Heart left ventricle (tissue), 16 donors: Measurements from ENCODE around the gene GNGT1. TPM values are rescaled to one million over a fixed set of nuclear protein-coding genes. Genes with fewer than 3 reads are reported as not detected.

Experiments used
- ATAC-seq, 4 donors: fragments of 200-7000 bp; cut with Tn5 transposase; one replicate each; pipeline ENCODE4 v1.9.1; 2020 to 2022; ENCODE audit warnings: moderate library complexity in 4 of 4, mild to moderate bottlenecking in 3 of 4, moderate number of reproducible peaks in 1 of 4
- DNase-seq, 5 donors: peaks; one replicate each; pipeline ENCODE4 v3.0.0-alpha.2; 2020
- H3K27ac ChIP-seq, 12 donors: fragments of 200-600 bp; sonication (generic) in 4 of 12; one replicate each; pipeline versions ENCODE4 v1.5.0 to v1.8.0; 2016 to 2022; ENCODE audit warnings: mild to moderate bottlenecking in 2 of 12
- H3K27me3 ChIP-seq, 9 donors: fragments of 200-600 bp; sonication (generic) in 2 of 9; one replicate each; pipeline versions ENCODE4 v1.5.1 to v1.8.0; 2016 to 2022; ENCODE audit warnings: mild to moderate bottlenecking in 3 of 9
- H3K36me3 ChIP-seq, 9 donors: fragments of 200-600 bp; sonication (generic) in 2 of 9; one replicate each; pipeline versions ENCODE4 v1.5.0 to v1.8.0; 2018 to 2022; ENCODE audit warnings: mild to moderate bottlenecking in 2 of 9
- H3K4me1 ChIP-seq, 12 donors: fragments of 200-600 bp; sonication (generic) in 4 of 12; one replicate each; pipeline versions ENCODE4 v1.5.0 to v1.8.0; 2016 to 2022; ENCODE audit warnings: mild to moderate bottlenecking in 3 of 12
- H3K4me3 ChIP-seq, 12 donors: fragments of 200-600 bp; sonication (generic) in 4 of 12; one replicate each; pipeline versions ENCODE4 v1.5.0 to v1.8.0; 2017 to 2022; ENCODE audit warnings: mild to moderate bottlenecking in 9 of 12, moderate library complexity in 4 of 12
- H3K9me3 ChIP-seq, 12 donors: fragments of 200-600 bp; sonication (generic) in 4 of 12; one replicate each; pipeline versions ENCODE4 v1.5.0 to v1.8.0; 2016 to 2022; ENCODE audit warnings: mild to moderate bottlenecking in 1 of 12
- POLR2A ChIP-seq, 2 donors: fragments of 450-650 bp; IDR thresholded peaks; one replicate each; pipeline ENCODE4 v1.6.1; 2017; ENCODE audit warnings: antibody characterized with exemption in 2 of 2, mild to moderate bottlenecking in 2 of 2, moderate library complexity in 2 of 2
- WGBS, 4 donors: extraction: QIAGEN DNeasy Blood & Tissue Kit in 2 of 4; methylation state at CpG; one replicate each; pipeline versions ENCODE4 v1.1.5 to v1.1.7; 2013 to 2018; 5-methylcytosine and 5-hydroxymethylcytosine counted together
- intact Hi-C, 10 donors: fragments of 100-400 bp; cut with DNase I; formaldehyde crosslinking; loops; one replicate each; pipeline versions ENCODE4 v1.11.1 to v1.14.2; 2022
- polyA plus RNA-seq, 2 donors: library from polyadenylated mRNA; stranded (reverse); fragments of 200-250 nt; gene quantifications; one replicate each; pipeline ENCODE4 v1.2.3, GENCODE V29; 2013
- total RNA-seq, 9 donors: library from RNA; depleted of rRNA in 2 of 9; stranded (reverse); fragments of >200 nt in 2 of 9; fragmentation: NEBNext Ultra II Directional in 3 of 9; extraction: Animal tissue kit (Norgen Biotek cat#: 25700) in 3 of 9; gene quantifications; one replicate each; pipeline versions ENCODE4 v1.1.0 to v1.2.4, GENCODE V29; 2016 to 2023
- TF ChIP-seq, protein P1 (sequence below), 12 donors: fragments of 200-600 bp; sonication (generic) in 4 of 12; IDR thresholded peaks; one replicate each; pipeline versions ENCODE4 v1.5.0 to v1.8.0; 2018 to 2022; ENCODE audit warnings: antibody characterized with exemption in 12 of 12, mild to moderate bottlenecking in 5 of 12
- donor health status: ischemic (EF 13 %, LVEDD 7.1; RV severe dilation, severe dysfunction).
- donor health status: healthy with polysubstance abuse.
- donor health status: DM: no; HTN: yes; CAD: no.
- donor health status: DM: no; HTN: no; CAD: no.
- donor health status: ischemic (EF 25% LVEDD 6.9; RV normal size, moderate dysfunction).
- donor health status: ischemic (EF 25% LVEDD 5.7; RV mildly dilated, moderate dysfunction).
- donor health status: healthy.
- donor health status: DM: yes; HTN: yes; CAD: no.
- donor health status: ischemic (EF 35%, LVEDD 5.7; RV mildly dilated, moderate dysfunction).
- donor health status: nonischemic (EF 11% LVEDD 7.7; RV severe dilation, severe dysfunction).
- donor health status: DM: yes; HTN: yes; CAD: no.
- donor health status: PGD.
- donor health status: ischemic (EF 29% LVEDD 5.4; RV normal size, mild dysfunction).
- donor health status: nonischemic (EF 23%, LVEDD 6.1; RV moderate dilation, normal function).

Gene GNGT1
- total and polyA plus RNA-seq, 11 donors = not detected

- DNase-seq (no peak), ATAC-seq (no peak)
- intact Hi-C loops = no loop called here
- Histone ChIP-seq H3K4me3 (no peak overlapping the region), H3K27me3 (no peaks in the 10 kb centered on the region), H3K9me3 (no peaks in the 10 kb centered on the region), H3K36me3 (no peaks in the 10 kb centered on the region), H3K4me1 (peaks cover 0 to 9% (median 0%) of the 10 kb centered on the region in 12 donors), H3K27ac (no peak overlapping the region)
- WGBS, 4 donors = 87 to 96% (median 95%) methylated on average over 3 of the region's 3 CpGs
- TF ChIP-seq, protein P1, sequence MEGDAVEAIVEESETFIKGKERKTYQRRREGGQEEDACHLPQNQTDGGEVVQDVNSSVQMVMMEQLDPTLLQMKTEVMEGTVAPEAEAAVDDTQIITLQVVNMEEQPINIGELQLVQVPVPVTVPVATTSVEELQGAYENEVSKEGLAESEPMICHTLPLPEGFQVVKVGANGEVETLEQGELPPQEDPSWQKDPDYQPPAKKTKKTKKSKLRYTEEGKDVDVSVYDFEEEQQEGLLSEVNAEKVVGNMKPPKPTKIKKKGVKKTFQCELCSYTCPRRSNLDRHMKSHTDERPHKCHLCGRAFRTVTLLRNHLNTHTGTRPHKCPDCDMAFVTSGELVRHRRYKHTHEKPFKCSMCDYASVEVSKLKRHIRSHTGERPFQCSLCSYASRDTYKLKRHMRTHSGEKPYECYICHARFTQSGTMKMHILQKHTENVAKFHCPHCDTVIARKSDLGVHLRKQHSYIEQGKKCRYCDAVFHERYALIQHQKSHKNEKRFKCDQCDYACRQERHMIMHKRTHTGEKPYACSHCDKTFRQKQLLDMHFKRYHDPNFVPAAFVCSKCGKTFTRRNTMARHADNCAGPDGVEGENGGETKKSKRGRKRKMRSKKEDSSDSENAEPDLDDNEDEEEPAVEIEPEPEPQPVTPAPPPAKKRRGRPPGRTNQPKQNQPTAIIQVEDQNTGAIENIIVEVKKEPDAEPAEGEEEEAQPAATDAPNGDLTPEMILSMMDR (IDR thresholded peaks at IDR 0.05) = no peak
- no peak for TF ChIP-seq POLR2A (IDR thresholded peaks at IDR 0.05)
Measured at GRCh38 chr7:93933156-93933555, 26.8 kb downstream of the GNGT1 start.

DNA sequence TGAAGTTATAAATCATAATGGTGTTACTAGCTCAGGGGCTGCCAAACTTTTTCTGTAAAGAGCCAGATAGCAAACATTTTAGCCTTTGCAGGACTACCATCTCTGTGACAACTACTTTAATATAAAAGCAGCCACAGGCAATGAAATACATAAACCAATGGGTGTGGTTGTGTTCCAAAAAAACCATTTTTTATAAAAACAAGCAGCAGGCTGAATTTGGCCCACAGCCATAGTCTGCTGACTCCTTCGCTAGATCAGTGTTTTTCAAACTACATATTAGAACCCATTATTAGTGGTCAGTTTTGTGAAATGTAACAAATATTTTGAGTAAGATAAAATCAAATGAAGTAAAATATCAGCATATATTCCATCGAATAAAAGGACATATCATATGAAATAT, 28.7 kb downstream of the GNGT1 start:
- intact Hi-C loops = no loop called here
- H3K4me1 ChIP-seq = peaks cover 0 to 8% (median 0%) of the 10 kb centered on the region in 12 donors
- DNase-seq = peak in 1 of 5 donors; percentile 26
- H3K27me3 ChIP-seq = no peaks in the 10 kb centered on the region
- H3K4me3 ChIP-seq = no peak overlapping the region
- no peaks in the 10 kb centered on the region for H3K36me3 ChIP-seq
- no peak for ATAC-seq
- 79 to 86% (median 81%) methylated on average over 2 of the region's 2 CpGs for WGBS, 4 donors
- H3K27ac ChIP-seq = no peak overlapping the region
- TF ChIP-seq, protein P1 (IDR thresholded peaks at IDR 0.05) = no peak
- no peak for TF ChIP-seq POLR2A (IDR thresholded peaks at IDR 0.05)
- H3K9me3 ChIP-seq = no peaks in the 10 kb centered on the region

GRCh38 chr7:93937818-93938217, 31.5 kb downstream of the GNGT1 start:
- Histone ChIP-seq H3K4me3 (no peak overlapping the region), H3K4me1 (peaks cover 0 to 8% (median 0%) of the 10 kb centered on the region in 12 donors), H3K27ac (peak overlapping the region in 1 of 12 donors; percentile 9), H3K9me3 (no peaks in the 10 kb centered on the region), H3K27me3 (no peaks in the 10 kb centered on the region), H3K36me3 (no peaks in the 10 kb centered on the region)
- TF ChIP-seq POLR2A (IDR thresholded peaks at IDR 0.05) = no peak
- TF ChIP-seq, protein P1 (IDR thresholded peaks at IDR 0.05) = no peak
- ATAC-seq = no peak
- WGBS, 4 donors = 90 to 94% (median 92%) methylated on average over 1 of the region's 1 CpG
- intact Hi-C loops = no loop called here
- DNase-seq = no peak

- Histone ChIP-seq H3K36me3 (no peaks in the 10 kb centered on the region), H3K4me1 (peaks cover 0 to 8% (median 0%) of the 10 kb centered on the region in 12 donors), H3K9me3 (no peaks in the 10 kb centered on the region), H3K27ac (no peak overlapping the region), H3K27me3 (no peaks in the 10 kb centered on the region), H3K4me3 (no peak overlapping the region)
- ATAC-seq = no peak
- no peak for TF ChIP-seq POLR2A (IDR thresholded peaks at IDR 0.05)
- TF ChIP-seq, protein P1 (IDR thresholded peaks at IDR 0.05) = no peak
- intact Hi-C loops = no loop called here
- no peak for DNase-seq
Measured at GRCh38 chr7:93938293-93938692, 31.9 kb downstream of the GNGT1 start.
